GM19239 (cell line): Measurements from ENCODE around the gene COL4A5.

Experiments used
- DNase-seq: peaks from one replicate; pipeline ENCODE4 v3.0.0; 2011; ENCODE audit warnings: low spot score; ENCODE audit not compliant: insufficient read length
- FAIRE-seq: peaks from 2 replicates; lab custom pipeline; 2011; peaks lifted over from hg19 to GRCh38; lab: Jason Lieb, UNC

Gene COL4A5

DNA sequence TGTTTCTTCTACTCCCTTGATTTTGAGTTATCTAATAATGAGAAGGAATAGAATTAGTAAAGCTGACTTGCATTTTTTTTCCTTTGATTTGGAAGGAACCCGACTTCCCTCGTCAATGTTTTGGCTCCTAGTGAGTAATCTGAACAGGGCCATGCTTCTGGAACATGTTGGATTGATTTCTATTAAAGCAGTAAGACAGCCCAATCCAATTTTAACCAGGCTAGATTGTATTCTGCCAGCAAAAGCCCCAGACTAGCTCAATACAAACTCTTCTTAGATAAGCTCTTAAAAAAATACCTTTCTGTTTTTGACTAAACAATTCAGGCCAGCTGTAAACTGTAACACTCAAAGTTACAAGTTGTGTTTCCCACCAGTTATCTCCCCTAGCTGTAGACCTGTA lies 170.5 kb downstream of the COL4A5 start:
- FAIRE-seq (no peak), DNase-seq (no peak)

DNA sequence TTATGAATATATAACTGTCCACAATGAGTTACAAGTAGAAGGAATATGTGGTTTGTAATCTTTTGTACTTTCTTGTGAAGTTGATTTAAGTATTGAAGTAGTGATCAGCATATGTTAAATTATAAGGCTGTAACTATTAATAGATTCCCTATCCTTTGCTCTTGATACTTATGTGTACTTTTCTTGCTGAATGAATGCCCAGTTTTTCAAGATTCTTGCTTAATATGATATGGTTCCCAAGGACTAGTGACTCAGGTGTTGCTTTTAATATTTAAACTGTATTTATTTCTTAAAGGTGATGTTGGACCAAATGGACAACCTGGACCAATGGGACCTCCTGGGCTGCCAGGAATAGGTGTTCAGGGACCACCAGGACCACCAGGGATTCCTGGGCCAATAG lies 175.0 kb downstream of the COL4A5 start:
- DNase-seq (no peak), FAIRE-seq (no peak)

DNA sequence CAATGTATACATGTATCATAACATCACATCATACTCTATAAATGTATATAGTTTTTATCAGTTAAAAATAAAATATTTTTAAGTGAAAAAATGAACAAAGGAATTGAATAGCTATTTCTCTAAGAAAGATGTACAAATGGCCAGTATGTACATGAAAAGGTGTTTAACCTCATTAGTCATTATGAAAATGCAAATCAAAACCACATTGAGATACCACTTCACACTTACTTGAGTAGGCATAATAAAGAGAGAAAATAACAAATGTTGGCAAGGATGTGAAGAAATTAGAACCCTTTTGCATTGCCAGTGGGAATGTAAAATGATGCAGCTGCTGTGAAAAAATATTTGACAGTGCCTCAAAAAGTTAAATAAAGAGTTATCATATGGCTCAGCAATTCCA lies 201.2 kb downstream of the COL4A5 start:
- DNase-seq (no peak), FAIRE-seq (no peak)

DNA sequence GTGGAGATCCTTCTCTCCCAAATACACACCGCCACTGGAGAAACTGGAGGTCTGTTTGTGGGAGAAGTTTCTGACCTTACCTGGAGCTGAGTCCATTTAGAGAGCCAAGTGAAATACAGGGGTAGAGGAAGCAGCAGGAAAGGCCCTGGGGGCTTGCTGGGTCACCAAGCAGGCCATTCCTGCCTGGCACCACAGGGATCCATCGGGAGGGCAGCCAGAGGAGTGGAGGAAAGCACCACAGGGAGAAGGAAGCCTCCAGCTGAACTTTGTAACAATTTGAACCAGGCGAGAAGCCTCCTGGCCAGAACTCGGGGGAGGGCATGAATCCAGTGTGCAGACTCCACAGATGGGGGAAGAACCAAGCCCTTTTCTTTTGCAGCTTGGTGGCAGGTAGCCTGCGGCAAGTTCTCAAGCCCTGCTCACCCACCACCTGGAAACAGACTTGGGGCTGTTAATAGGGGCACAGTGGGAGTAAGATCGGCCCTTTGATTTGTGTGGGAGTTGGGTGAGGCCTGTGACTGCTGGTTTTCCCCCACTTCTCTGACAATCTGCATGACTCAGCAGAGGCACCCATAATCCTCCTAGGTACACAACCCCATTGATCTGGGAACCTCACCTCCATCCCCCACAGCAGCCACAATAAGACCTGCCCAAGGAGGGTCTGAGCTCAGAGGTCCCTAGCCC lies 202.1 kb downstream of the COL4A5 start:
- no peak for FAIRE-seq
- no peak for DNase-seq

DNA sequence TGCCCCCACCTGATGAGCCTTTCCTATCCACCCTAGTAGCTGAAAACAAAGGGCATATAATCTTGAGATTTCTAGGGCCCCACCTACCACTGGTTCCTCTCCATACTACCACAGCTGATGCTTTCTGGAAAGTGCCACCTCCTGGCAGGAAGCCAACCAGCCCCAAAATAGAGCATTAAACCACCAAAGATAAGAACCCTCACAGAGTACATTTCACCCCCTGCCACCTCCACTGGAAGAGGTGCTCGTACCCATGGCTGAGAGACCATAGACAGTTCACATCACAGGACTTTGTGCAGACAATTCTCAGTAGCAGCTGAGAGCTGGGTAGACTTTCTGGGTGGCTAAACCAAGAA lies 202.6 kb downstream of the COL4A5 start:
- FAIRE-seq (no peak), DNase-seq (no peak)

DNA sequence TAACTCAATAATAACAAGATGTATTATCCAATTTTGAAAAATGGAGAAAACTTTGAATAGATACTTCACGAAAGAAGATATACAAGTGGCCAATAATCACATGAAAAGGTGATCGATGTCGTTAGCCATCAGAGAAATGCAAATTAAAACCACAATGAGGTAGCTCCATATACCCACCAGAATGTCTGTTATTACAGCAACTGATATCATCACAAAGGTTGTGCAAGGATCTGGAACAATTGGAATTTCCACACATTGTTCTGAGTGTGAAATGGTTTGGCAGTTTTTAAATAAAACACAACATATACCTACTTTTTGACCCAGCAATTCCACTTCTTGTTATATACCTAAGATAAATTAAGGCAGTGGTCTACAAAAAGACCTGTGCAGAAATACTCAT lies 225.1 kb downstream of the COL4A5 start:
- FAIRE-seq: no peak
- DNase-seq: no peak

DNA sequence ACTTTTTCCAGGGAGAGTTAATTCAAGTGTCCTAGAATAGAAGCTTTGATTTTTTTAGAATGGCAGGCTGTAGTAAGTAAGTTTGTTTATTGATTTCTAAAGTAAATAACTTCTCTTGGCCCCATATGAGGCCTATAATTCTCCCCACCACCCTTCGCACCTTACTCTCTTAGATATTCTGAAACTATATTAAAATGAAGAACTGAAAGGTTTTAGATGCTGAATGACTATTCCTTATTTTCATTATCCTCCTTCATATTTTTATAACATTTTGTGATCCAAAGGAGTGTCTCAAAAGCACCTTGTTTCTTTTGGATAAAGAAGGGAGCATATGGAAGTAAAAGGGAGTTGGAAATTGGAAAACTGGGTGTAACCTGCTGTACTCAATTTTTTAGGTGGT lies 226.5 kb downstream of the COL4A5 start:
- no peak for DNase-seq
- FAIRE-seq: peak; percentile 39

DNA sequence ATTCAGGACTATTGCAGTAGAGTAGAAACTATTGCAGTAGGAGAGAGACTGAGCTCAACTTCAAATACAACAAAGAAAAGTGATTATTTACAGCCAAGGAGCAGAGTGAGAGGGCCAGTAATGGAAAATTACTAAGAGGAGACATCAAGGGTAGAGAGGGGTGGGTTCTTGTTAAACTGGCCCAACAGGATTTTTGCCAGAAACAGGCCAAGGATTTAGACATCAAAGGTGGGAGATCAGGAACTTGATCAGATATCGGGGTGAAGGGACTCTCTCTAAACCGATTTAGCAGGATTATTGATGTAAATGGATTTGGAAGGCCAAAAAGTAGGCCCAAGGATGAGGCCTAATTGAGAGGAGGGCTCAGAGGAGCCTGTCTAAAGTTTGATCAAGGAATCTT lies 231.9 kb downstream of the COL4A5 start:
- FAIRE-seq (no peak), DNase-seq (no peak)

DNA sequence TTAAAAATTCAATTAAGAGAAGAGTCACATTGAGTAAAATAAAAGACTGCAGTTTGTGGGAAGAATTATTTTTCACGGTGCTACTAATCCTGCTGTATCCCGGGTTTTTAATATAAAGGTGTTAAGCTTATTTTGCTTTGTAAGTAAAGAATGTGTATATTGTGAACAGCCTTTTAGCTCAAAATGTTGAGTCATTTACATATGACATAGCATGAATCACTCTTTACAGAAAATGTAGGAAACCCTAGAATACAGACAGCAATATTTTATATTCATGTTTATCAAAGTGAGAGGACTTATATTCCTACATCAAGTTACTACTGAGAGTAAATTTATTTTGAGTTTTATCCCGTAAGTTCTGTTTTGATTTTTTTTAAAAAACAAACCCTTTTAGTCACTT lies 257.1 kb downstream of the COL4A5 start:
- FAIRE-seq (no peak), DNase-seq (no peak)

DNA sequence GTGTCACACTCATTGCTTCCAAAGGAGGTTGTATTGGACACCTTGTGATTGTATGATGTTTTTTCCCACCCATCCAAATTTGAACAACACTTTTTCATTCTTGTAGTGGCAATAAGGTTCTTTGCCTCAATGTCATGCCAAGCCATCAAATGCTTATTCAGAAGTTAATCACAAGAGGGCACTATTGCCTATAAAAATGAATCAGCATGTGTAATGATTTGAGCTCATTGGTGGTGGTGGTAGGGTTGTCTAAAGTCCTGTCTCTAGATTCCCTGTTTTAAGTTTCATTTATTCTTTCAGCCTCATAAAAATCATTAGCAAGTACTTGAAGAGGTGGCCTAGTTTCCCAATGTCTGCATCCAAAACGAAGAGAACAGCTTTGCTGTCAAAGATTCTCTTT lies 259.7 kb downstream of the COL4A5 start:
- FAIRE-seq (peak; percentile 82), DNase-seq (no peak)

DNA sequence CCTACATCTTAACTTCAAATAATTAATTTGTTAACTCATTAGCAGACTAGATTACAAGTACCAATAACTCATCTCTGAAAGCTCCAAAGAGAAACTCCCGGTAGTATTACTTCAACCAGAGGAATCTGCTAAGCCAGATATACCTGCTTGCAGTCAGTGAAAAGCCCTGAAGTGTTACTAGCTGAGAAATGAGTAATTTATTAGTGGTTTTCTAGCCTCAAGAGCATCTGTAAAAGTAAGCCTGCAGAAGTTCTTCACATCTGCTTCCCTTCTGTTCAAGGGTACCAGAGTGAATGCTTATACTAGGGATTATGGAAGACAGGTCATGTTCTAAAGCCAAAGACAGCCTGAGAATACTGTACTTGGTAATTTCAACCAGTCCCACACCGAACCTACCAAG lies 262.0 kb downstream of the COL4A5 start:
- DNase-seq (no peak), FAIRE-seq (peak; percentile 75)

DNA sequence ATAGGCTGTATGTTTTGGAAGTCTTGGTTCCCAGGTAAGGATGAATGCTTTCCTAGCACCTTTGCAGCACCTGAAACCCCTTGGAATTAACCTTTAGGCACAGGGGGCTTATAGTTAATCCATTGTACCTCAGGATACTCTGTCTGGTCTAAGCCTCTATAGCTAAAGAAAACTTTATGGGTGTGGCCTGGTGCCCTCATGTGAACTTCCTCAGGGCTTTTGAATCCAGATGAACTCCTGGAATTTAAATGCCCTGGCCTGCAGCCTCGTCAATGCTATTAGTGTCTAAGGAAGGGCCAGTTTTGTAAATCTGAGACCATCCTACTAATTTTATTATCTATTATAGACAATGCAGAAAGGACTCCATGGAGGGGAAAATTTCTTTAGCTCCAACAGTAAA lies 262.9 kb downstream of the COL4A5 start:
- FAIRE-seq: no peak
- DNase-seq: no peak

DNA sequence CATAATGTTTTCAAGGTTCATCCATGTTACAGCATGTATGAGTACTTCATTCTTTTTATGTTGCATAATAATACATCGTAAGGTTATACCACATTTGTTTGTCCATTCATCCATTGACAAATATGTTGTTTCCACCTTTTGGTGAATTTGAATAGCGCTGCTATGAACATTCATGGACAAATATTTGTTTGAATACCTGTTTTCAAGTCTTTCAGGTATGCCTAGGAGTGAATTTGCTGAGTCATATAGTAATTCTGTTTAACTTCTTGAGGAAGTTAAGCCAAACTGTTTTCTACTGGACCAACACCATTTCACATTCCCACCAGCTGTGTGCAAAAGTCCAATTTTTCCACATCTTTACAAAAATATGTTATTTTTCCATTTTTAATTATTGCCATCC lies 265.2 kb downstream of the COL4A5 start:
- DNase-seq: no peak
- FAIRE-seq: no peak

DNA sequence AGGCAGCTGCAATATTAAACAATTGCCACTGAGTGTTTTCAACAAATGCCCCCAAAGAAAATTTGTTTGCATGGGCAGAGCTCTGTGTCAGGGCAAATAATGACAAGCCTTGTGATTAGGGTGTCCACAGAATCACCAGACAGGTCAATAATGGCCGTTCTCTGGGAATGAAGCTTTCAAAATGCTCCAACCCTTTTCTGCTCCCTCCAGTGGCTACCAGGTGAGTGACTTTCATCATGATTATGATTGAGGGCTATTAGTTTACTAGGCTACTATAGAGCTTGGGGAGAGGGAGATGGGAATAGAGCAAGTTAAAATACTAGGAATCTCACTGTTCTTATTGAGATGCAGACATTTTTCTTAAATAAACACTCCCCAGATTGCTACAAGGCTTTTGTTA lies 273.2 kb downstream of the COL4A5 start:
- FAIRE-seq: no peak

DNA sequence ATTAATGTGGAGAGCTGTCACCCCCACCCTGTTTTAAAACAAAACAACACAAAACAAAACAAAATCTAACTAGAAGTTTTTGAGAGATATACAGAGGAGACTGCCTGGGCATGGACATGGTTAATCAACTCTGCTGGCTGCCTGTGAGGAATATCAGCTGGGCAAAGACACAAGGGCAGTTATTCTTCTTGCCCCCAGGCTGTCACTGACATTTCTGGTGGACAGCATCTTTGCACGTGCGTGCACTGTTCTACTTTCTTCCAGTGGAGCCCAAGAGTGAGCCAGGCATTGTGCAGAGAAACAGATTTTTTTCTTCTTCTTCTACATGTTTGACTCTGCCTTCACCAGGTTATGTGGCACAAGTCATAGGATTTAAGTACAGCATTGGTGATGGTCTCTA lies 282.9 kb downstream of the COL4A5 start:
- no peak for FAIRE-seq
- no peak for DNase-seq

More for the DNA sequence above, 273.2 kb downstream of the COL4A5 start:
- DNase-seq: no peak

DNA sequence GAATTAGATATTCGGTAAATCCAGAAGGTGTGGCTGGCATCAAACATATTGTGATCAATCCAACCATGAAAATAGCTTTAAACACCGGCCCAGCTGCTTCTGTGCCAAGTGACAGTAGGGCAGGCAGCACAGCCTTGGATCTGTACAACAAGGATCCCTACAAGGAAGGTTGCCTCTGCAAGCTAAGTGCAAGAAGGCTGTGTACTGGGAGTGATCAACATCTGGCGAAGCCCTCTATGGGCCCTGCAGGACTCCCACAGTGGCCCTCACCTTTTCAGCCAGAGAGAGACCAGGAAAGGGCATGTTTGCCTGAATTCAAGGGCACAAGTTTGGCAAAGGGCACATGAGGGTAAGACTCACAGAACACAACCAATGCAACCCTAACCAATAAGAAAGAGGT lies 287.1 kb downstream of the COL4A5 start:
- no peak for FAIRE-seq
- DNase-seq: no peak

DNA sequence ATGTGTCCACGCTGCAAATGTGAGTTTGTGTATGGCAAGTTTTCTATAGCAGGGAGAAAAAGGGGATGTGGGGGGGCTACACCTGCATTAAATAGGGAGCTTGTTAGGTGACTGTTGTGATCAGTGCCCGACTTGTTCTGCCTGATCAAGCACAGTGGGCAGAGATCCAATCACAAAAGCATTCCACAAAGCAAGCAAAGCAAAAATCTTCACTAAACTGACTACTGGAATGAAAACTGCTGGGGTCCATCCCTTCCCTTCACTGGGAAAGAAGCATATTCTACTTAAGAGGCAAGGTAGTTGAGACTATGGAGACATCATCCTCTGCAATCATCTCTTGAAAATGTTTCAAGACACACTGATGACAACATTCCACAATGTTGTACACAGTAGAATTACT lies 291.5 kb downstream of the COL4A5 start:
- FAIRE-seq (no peak), DNase-seq (no peak)

DNA sequence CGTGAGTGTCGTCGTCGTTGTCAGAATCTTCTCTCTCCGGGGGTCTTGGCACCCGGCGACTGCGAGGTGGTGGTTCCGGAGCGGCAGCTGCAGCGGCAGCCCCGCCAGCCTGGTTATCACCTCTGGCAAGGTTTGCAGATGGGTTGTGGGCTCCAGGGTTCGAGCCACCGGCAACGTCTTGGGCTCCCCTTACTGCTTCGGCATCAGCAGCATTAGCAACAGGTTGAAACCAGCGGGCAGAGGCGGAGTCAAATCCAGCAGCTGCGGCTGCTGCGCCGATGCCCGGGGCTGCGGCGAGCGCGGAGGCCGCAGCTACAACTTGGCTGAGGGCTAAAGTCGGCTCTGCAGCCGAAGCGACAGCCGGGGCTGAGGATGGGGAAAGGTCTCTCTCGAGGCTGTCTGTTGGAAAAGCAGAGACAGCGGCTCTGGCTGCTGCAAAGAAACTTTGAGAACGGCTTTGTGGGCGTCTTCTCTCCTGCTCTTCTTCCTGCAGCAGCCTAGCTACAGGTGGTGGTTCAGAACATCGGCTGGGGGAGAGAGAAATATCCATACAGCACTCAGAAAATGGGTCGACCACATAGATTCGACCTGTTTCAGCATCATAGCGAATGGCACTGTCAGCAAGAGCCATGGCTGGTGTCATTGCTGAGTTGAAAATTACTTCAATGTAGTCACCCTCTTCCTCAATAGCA lies 293.1 kb downstream of the COL4A5 start:
- FAIRE-seq (no peak), DNase-seq (no peak)

DNA sequence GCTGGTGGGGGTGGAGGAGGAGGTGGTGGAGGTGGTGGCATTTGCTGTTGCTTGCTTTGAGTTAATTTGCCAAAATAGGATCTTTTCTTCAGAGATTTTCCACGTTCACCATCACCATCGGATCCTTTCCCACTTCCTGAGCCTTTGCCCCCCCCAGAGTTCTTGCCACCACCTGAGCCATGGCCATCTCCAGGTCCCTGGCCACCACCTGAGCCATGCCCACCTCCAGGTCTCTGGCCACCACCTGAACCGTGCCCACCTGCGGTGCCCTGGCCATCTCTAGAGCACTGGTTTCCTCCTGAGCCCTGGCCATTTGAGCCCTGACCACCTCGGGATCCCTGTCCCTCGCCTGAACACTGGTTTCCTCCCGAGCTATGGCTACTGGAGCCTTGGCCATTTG lies 294.8 kb downstream of the COL4A5 start:
- DNase-seq (no peak), FAIRE-seq (no peak)

DNA sequence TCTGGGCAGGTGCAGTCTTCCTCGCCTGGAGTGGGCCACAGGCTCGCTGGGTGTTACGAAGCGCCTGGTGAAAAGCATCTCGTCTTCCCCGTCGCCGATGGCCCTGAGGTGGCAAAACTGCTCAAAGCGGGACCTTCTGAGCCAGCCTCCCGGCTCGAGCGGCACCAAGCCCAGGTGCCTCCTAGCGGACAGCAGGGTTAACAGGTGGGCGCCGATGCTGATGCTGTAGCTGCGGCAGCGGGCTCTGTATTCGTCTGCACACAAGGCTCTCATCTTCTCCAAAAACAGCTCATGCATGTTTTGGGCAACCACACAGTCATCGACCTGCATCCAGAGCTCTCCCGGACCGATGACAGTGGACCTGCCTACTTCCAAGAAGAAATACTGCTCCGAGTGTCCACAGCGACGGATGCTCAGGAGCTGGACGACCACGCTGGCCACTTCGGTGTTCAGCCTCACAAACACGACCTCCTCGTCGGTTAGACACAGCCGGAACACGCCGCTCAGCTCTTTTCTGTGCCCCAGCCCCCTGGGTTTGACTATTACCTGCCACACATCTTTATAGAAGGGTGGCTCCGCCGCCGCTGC lies 295.5 kb downstream of the COL4A5 start:
- FAIRE-seq (no peak), DNase-seq (no peak)

DNA sequence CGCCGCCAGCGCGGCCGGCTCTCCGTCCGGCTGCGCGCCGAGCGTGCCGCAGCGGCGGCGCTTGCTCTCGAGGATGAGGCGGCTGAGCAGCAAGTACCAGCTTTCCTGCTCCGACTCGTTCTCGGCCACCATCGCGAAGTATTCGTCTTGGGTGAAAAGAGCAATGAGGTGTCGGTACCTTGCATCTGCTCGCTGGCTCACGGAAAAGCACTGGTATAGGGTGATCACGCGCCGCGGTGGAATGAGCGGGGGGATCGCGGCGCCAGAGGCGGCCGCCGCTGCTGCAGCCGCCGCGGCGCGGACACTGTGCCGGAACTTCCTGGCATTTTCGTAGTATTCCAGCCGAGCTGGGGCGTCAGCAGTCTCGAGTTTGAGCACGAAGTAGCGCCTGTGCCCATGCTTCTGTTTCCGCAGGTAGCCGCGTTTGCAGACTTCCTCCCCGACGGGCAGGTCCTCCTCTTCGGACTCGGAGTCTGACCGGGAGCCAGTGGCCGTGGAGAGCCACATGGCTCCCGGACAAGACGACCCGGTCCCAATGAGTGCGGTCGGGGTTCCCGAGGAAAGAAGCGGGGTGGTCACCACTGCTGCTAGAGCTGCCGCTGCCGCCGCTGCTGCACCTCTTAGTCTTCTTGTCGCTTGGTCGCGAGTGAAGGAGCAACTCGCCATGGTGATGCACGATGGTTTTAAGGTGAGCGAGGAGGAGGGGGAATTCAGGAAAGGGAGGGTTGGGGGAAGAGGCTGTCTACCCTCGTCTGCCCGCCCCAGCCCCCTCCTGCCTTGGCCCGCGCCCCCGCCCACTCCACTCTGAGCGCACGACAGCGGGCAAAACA lies 296.3 kb downstream of the COL4A5 start:
- DNase-seq (no peak), FAIRE-seq (no peak)
